Astrocyte (in vitro differentiated cells and primary cell): ENCODE results near the gene YWHAB.

Experiments used
- EZH2 ChIP-seq: IDR thresholded peaks from 2 replicates; pipeline ENCODE4 v1.6.1; 2012; ENCODE audit warnings: mild to moderate bottlenecking, low read length, inconsistent platforms; ENCODE audit not compliant: insufficient read depth
- TF ChIP-seq, protein P1 (sequence below): IDR thresholded peaks from 2 replicates; pipeline ENCODE4 v1.5.1; 2011; ENCODE audit warnings: low read depth, mild to moderate bottlenecking, inconsistent platforms, low read length, moderate library complexity; ENCODE audit not compliant: insufficient read depth

DNA sequence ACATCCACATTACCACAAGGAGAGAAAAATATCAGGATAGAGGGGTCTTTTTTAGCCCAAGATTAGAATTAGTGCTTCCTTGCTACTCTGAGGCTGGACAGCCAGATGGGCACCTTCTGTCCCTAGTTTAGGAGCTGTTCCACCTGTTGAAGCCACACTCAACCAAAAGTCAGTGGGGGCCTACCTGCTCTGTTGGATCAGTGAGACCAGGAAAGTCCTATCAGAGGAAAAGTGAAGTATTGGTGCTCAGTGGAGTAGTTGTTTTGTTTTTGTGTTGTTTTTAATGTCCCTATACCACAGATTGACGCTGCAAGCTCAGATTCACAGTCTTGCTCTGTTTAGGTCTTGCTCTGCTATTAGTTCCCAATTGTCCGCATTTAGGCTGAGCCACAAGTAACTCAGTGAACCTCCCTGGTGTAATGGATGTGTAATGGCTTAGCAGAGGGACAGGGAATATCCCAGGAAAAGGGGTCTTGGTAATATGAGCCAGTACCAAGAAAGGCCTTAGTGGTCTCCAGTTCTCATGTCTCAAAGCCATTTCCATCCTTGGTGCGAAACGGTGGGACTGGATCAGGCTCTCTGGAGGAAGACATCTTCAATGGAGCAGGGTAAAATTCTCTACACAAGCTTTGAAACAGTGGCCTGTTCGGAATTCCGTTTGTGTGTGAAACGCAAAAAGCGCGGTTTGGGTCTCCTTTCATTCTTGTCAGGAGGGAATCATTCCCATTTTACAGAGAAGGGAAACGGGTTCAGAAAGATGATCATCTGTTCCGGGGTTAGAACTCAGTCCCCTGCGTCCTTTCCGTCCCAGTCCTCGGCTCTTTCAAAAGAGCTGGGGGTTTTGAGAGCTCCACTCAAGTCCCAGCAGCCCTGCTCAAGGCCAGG lies 23.7 kb downstream of the YWHAB start:
- TF ChIP-seq, protein P1, sequence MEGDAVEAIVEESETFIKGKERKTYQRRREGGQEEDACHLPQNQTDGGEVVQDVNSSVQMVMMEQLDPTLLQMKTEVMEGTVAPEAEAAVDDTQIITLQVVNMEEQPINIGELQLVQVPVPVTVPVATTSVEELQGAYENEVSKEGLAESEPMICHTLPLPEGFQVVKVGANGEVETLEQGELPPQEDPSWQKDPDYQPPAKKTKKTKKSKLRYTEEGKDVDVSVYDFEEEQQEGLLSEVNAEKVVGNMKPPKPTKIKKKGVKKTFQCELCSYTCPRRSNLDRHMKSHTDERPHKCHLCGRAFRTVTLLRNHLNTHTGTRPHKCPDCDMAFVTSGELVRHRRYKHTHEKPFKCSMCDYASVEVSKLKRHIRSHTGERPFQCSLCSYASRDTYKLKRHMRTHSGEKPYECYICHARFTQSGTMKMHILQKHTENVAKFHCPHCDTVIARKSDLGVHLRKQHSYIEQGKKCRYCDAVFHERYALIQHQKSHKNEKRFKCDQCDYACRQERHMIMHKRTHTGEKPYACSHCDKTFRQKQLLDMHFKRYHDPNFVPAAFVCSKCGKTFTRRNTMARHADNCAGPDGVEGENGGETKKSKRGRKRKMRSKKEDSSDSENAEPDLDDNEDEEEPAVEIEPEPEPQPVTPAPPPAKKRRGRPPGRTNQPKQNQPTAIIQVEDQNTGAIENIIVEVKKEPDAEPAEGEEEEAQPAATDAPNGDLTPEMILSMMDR = no peak
- TF ChIP-seq EZH2 = no peak
